Measurements from ENCODE around the gene TNIK. TPM values are rescaled to one million over a fixed set of nuclear protein-coding genes. Genes with fewer than 3 reads are reported as not detected.

The TNIK gene
- total and polyA plus RNA-seq, 2 experiments from 2014 or later, result 14.6 to 34.3 TPM

- no peak for DNase-seq (ENCODE audit: low spot score)
- H3K27me3 Mint-ChIP-seq (ENCODE audit: insufficient read depth, low read depth, poor library complexity), result no peaks in the 10 kb centered on the region
- peaks cover 12% of the 10 kb centered on the region; the same call in 2 of the 3 replicates for H3K36me3 Mint-ChIP-seq (ENCODE audit: low read depth)
Observed at GRCh38 chr3:171326717-171327440, 133.3 kb downstream of the TNIK start.

More at GRCh38 chr3:171326717-171327440, 133.3 kb downstream of the TNIK start:
- TF ChIP-seq ZNF114 (CRISPR knock-in tag; IDR thresholded peaks at IDR 0.05), result no peak
- no peak for TF ChIP-seq POLR2AphosphoS5 (IDR thresholded peaks at IDR 0.05; ENCODE audit: low read depth)
- no peak for TF ChIP-seq STAT1 (IDR thresholded peaks at IDR 0.05; ENCODE audit: unreplicated experiment)
- TF ChIP-seq JUNB (IDR thresholded peaks at IDR 0.05; ENCODE audit: unreplicated experiment), result no peak
- no peak for TF ChIP-seq ZNF462 (CRISPR knock-in tag; IDR thresholded peaks at IDR 0.05)
- no peak for TF ChIP-seq ZNF331 (CRISPR knock-in tag; IDR thresholded peaks at IDR 0.05; ENCODE audit: low read depth)
- TF ChIP-seq REST (IDR thresholded peaks at IDR 0.05; ENCODE audit: unreplicated experiment), result no peak
- no peak for TF ChIP-seq NANOG (IDR thresholded peaks at IDR 0.05; ENCODE audit: borderline replicate concordance)
- no peak for TF ChIP-seq ETS1 (IDR thresholded peaks at IDR 0.05)
- no peak for TF ChIP-seq CTCF (conservative IDR thresholded peaks at IDR 0.05; ENCODE audit: low read depth in 2 of 2)
- TF ChIP-seq EZH2phosphoT487 (IDR thresholded peaks at IDR 0.05; ENCODE audit: unreplicated experiment), result no peak
- no peak for TF ChIP-seq EZH2 (IDR thresholded peaks at IDR 0.05; ENCODE audit: low read depth, unreplicated experiment)
- TF ChIP-seq CREB1 (CRISPR knock-in tag; IDR thresholded peaks at IDR 0.05; ENCODE audit: low read depth), result no peak
- Mint-ChIP-seq H3K4me1 (peaks cover 45% of the 10 kb centered on the region), H3K4me3 (no peak overlapping the region), H3K9me3 (0 out of 3 replicates have a peak, but pooled peaks cover 4% of the 10 kb centered on the region), H3K27ac (no peak overlapping the region)
- H3K27me3 ChIP-seq (ENCODE audit: insufficient read depth), result no peaks in the 10 kb centered on the region
- H4K20me1 ChIP-seq (replicated peaks; ENCODE audit: insufficient read depth), result no peaks in the 10 kb centered on the region
- ATAC-seq, result no peak
- peaks cover 17% of the 10 kb centered on the region for H3K79me2 ChIP-seq (replicated peaks; ENCODE audit: insufficient read depth)
- H3K36me3 ChIP-seq (ENCODE audit: insufficient read depth), result no peaks in the 10 kb centered on the region
- no peaks in the 10 kb centered on the region for H3F3A ChIP-seq (replicated peaks; ENCODE audit: low read depth)
- H3K9me2 ChIP-seq (ENCODE audit: insufficient read depth), result no peaks in the 10 kb centered on the region
- no peak overlapping the region for H3K4me2 ChIP-seq
- H3K4me3 ChIP-seq, result no peak overlapping the region
- no peak overlapping the region for H2AFZ ChIP-seq
- peaks cover 32% of the 10 kb centered on the region for H3K4me1 ChIP-seq (ENCODE audit: insufficient read depth)
- no peak overlapping the region for H3K27ac ChIP-seq (ENCODE audit: low read depth)
